ENCODE results near the gene ST3GAL4.

DNA sequence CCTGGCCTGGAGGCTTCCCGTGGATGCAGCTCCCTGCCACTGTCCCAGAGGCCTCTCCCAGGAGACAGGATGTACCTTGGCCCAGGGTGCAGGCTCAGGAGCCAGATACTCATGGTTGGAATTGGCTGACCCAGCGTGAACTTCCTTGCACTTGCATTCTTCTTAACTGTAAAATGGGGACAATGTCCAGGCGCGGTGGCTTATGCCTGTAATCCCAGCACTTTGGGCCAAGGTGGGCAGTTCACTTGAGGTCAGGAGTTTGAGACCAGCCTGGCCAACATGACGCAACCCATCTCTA lies 20.1 kb upstream of the ST3GAL4 start:
- TF ChIP-seq CTCF (conservative IDR thresholded peaks at IDR 0.05) (no peak), EZH2 (IDR thresholded peaks at IDR 0.05; ENCODE audit: low read depth) (no peak)

Measured in PC-9 (cell line).